Esophagus muscularis mucosa (tissue), 3 donors: Measurements from ENCODE around the gene NTM.

Source experiments
- POLR2A ChIP-seq: fragments of 450-650 bp; IDR thresholded peaks from one replicate; pipeline ENCODE4 v1.6.1; 2017; ENCODE audit warnings: antibody characterized with exemption, moderate library complexity, mild to moderate bottlenecking, low read depth
- TF ChIP-seq, protein P1 (sequence below), 3 experiments: fragments of 200-600 bp in 2 of 3; fragments of 450-650 bp in 1 of 3; sonication (generic) in 2 of 3; IDR thresholded peaks; one replicate each; pipeline ENCODE4 v1.5.1; 2017 to 2019; ENCODE audit warnings: antibody characterized with exemption in 3 of 3, mild to moderate bottlenecking in 2 of 3, moderate library complexity in 1 of 3

GRCh38 chr11:131864228-131864627 lies 493.8 kb downstream of the NTM start:
- TF ChIP-seq, protein P1, sequence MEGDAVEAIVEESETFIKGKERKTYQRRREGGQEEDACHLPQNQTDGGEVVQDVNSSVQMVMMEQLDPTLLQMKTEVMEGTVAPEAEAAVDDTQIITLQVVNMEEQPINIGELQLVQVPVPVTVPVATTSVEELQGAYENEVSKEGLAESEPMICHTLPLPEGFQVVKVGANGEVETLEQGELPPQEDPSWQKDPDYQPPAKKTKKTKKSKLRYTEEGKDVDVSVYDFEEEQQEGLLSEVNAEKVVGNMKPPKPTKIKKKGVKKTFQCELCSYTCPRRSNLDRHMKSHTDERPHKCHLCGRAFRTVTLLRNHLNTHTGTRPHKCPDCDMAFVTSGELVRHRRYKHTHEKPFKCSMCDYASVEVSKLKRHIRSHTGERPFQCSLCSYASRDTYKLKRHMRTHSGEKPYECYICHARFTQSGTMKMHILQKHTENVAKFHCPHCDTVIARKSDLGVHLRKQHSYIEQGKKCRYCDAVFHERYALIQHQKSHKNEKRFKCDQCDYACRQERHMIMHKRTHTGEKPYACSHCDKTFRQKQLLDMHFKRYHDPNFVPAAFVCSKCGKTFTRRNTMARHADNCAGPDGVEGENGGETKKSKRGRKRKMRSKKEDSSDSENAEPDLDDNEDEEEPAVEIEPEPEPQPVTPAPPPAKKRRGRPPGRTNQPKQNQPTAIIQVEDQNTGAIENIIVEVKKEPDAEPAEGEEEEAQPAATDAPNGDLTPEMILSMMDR (IDR thresholded peaks at IDR 0.05): no peak
- no peak for TF ChIP-seq POLR2A
